RWPE1 (cell line): ENCODE data around the gene NGEF.

Experiments used
- CTCF ChIA-PET: fragments of 350-600 bp; sonication (Branson Sonifier 250); formaldehyde crosslinking; extraction: SDS; loops from one replicate; lab custom pipeline; 2021; lab: Yijun Ruan, JAX
- POLR2A ChIA-PET: fragments of 400-600 bp; formaldehyde crosslinking; extraction: SDS; loops from one replicate; lab custom pipeline; 2020; ENCODE audit warnings: antibody characterized with exemption; ENCODE audit not compliant: low non-redundant PET; lab: Yijun Ruan, JAX
- DNase-seq: peaks from one replicate; pipeline ENCODE4 v3.0.0; 2012; ENCODE audit warnings: low spot score
- H3K27ac ChIP-seq: fragments of 450-650 bp; 2 replicates; pipeline ENCODE4 v1.5.1; 2017
- CTCF ChIP-seq: fragments of 450-650 bp; conservative IDR thresholded peaks from 2 replicates; pipeline ENCODE4 v1.5.1; 2017; ENCODE audit warnings: low read depth, mild to moderate bottlenecking

The NGEF gene

GRCh38 chr2:233059797-233060500 is 46.9 kb upstream of the NGEF start, which contains the start of gene INPP5D:
Gene INPP5D, plus strand, starts transcription at chr2:233060342. Its CDS starts 137 bp downstream, at chr2:233060479.
- ChIA-PET CTCF (interaction anchor here (0.7 to 0.8 kb wide), 4 partner anchors 20 to 191 kb away, joined by 3 to 4 read pairs (median 3); partner anchors contain the start of gene ATG16L1), POLR2A (no interaction called here)
- no peak for DNase-seq
- H3K27ac ChIP-seq = no peak within 1 kb of the TSS
- TF ChIP-seq CTCF = no peak

- no peak for TF ChIP-seq CTCF
- ChIA-PET CTCF (interaction anchor here (0.7 kb wide), 3 partner anchors 20 to 185 kb away, joined by 3 to 4 read pairs (median 3); no protein-coding TSS in a partner anchor), POLR2A (no interaction called here)
- no peak for DNase-seq
- no peak overlapping the region for H3K27ac ChIP-seq
Observed at GRCh38 chr2:233059547-233059796, 46.4 kb upstream of the NGEF start.

GRCh38 chr2:233058717-233059546 is 45.9 kb upstream of the NGEF start:
- ChIA-PET POLR2A (no interaction called here), CTCF (interaction anchor here (0.5 to 0.7 kb wide), 2 partner anchors 28 to 117 kb away, joined by 3 read pairs; no protein-coding TSS in a partner anchor)
- no peak overlapping the region for H3K27ac ChIP-seq
- no peak for DNase-seq
- TF ChIP-seq CTCF = no peak

- no peak for TF ChIP-seq CTCF
- CTCF ChIA-PET = interaction anchor here (0.6 kb wide), 2 partner anchors 26 to 213 kb away, joined by 3 to 6 read pairs; no protein-coding TSS in a partner anchor
- DNase-seq = no peak
- no peak overlapping the region for H3K27ac ChIP-seq
- POLR2A ChIA-PET = no interaction called here
Observed at GRCh38 chr2:233056961-233057605, 44.0 kb upstream of the NGEF start.

GRCh38 chr2:233055362-233055761 is 42.3 kb upstream of the NGEF start:
- POLR2A ChIA-PET = no interaction called here
- no peak overlapping the region for H3K27ac ChIP-seq
- DNase-seq = no peak
- CTCF ChIA-PET = interaction anchor here (0.6 kb wide), 1 partner anchor 57 kb away, joined by 3 read pairs; no protein-coding TSS in a partner anchor
- TF ChIP-seq CTCF = no peak
